Measurements from ENCODE around the gene AFF2.

Gene AFF2

DNA sequence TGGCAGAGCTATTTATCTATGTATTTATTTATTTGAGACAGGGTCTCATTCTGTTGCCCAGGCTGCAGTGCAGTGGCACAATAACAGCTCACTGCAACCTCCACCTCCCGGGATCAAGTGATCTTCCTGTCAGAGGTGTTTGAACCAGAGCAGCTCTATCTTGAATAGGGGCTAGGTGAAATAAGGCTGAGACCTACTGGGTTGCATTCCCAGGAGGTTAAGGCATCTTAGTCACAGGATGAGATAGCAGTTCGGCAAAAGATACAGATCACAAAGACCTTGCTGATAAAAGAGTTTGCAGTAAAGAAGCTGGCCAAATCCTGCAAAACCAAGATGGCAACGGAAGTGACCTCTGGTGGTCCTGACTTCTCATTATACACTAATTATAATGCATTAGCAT lies 501.9 kb downstream of the AFF2 start:
- H3K9me3 Mint-ChIP-seq (ENCODE audit: low read depth), result no peaks in the 10 kb centered on the region
- no peak overlapping the region for H3K4me3 Mint-ChIP-seq
- no peaks in the 10 kb centered on the region for H3K36me3 Mint-ChIP-seq
- H3K27me3 Mint-ChIP-seq, result no peaks in the 10 kb centered on the region
- no peak overlapping the region for H3K27ac Mint-ChIP-seq
- H3K4me1 Mint-ChIP-seq (ENCODE audit: low read depth), result no peaks in the 10 kb centered on the region

DNA sequence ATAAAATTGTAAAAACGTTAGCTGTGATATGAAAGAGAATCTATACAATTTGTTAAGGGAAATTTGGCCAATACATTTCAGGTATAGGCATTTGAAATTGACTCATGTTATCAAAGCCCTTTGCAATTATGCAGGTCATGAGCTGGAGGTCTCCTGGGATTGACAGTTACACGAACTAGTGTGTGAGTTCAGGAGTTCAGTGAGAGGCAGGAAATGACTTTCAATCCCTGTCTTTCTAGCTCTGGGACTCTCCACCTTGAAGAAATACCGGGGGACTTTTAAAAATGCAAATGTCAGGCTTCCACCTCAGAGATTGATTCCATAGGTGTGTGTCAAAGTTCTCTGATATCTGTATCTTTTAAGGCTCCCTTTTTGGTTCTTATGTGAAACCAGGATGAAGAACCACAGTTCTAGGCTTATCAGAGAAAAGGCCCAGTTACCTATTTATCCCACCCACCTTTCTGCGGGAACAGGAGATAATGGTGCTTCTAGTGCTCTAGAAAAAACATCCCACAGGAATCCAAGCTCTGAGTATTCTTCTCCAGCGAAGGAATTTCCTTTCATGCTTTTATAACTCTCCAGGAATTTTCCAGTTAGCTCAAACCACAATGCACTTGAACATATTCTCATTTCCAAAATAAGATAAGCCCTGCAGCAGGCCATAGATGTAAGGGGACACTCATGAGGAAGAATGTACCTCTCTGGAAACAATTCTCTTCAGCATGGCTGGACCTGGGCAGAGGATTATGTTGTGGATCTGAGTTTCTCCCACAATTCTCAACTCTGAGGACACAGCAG lies 503.6 kb downstream of the AFF2 start:
- Mint-ChIP-seq H3K4me1 (ENCODE audit: low read depth) (no peaks in the 10 kb centered on the region), H3K27ac (no peak overlapping the region), H3K36me3 (no peaks in the 10 kb centered on the region), H3K9me3 (ENCODE audit: low read depth) (no peaks in the 10 kb centered on the region), H3K4me3 (no peak overlapping the region), H3K27me3 (no peaks in the 10 kb centered on the region)

DNA sequence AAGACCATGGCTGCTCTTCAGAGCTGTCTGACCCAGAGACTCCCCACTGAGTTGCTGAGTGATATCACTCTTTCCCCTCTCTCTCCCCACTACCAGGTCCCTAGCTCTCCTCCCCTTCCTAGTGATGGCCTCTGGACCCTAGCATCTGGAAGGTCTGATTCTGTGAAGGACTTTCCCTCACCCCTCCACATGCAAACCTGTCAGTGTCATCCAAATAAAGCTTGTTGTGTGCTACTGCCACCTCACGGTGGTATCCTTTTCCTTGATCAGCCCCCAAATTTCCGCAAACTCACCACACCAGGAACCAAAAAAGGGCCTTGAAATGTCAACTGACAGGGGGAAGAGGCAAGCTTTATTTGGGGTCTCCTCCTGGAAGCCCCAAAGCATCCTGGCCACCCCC lies 504.5 kb downstream of the AFF2 start:
- H3K9me3 Mint-ChIP-seq (ENCODE audit: low read depth), result no peaks in the 10 kb centered on the region
- no peak overlapping the region for H3K4me3 Mint-ChIP-seq
- no peaks in the 10 kb centered on the region for H3K36me3 Mint-ChIP-seq
- no peaks in the 10 kb centered on the region for H3K4me1 Mint-ChIP-seq (ENCODE audit: low read depth)
- no peaks in the 10 kb centered on the region for H3K27me3 Mint-ChIP-seq
- H3K27ac Mint-ChIP-seq, result no peak overlapping the region

DNA sequence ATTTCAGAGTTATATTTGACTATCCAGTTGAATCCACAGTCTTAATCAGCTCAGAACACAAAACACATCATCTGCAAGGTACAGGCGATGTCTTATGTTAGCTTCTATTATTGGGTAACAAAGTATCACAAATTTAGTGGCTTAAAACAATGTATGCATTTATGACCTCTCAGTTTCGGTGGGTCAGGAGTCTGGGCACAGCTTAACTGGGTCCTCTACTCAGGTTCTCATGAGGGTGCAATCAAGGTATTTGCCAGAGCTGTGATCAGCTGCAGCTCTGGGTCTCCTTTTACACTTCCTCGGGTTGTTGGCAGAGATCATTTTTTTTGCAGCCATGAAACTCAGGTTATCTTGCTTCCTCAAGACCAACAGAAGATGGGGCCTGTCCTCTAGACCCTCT lies 505.8 kb downstream of the AFF2 start:
- H3K27me3 Mint-ChIP-seq, result no peaks in the 10 kb centered on the region
- no peaks in the 10 kb centered on the region for H3K36me3 Mint-ChIP-seq
- H3K4me1 Mint-ChIP-seq (ENCODE audit: low read depth), result no peaks in the 10 kb centered on the region
- no peak overlapping the region for H3K27ac Mint-ChIP-seq
- H3K4me3 Mint-ChIP-seq, result no peak overlapping the region
- no peaks in the 10 kb centered on the region for H3K9me3 Mint-ChIP-seq (ENCODE audit: low read depth)

DNA sequence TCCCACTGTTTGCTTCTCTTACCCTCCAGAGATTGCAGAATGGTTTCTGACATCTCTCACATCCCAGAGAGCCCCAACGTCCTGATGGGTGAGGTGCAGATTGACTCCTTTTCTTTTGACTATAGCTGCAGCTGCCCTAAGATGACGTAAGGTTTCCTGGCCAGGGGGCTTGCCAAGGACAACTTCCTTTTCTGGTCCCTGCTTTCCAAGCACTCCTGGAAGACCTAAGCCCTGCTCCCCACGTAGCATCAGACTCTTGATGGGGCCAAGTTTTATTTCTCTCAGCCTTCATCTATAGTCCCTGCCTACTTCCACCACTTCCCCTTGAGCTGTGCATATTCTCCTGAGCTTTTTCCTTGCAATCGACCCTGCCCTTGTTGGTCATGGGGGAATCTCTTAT lies 507.0 kb downstream of the AFF2 start:
- no peaks in the 10 kb centered on the region for H3K9me3 Mint-ChIP-seq (ENCODE audit: low read depth)
- H3K4me3 Mint-ChIP-seq, result no peak overlapping the region
- no peaks in the 10 kb centered on the region for H3K27me3 Mint-ChIP-seq
- no peaks in the 10 kb centered on the region for H3K4me1 Mint-ChIP-seq (ENCODE audit: low read depth)
- H3K27ac Mint-ChIP-seq, result no peak overlapping the region
- H3K36me3 Mint-ChIP-seq, result no peaks in the 10 kb centered on the region

DNA sequence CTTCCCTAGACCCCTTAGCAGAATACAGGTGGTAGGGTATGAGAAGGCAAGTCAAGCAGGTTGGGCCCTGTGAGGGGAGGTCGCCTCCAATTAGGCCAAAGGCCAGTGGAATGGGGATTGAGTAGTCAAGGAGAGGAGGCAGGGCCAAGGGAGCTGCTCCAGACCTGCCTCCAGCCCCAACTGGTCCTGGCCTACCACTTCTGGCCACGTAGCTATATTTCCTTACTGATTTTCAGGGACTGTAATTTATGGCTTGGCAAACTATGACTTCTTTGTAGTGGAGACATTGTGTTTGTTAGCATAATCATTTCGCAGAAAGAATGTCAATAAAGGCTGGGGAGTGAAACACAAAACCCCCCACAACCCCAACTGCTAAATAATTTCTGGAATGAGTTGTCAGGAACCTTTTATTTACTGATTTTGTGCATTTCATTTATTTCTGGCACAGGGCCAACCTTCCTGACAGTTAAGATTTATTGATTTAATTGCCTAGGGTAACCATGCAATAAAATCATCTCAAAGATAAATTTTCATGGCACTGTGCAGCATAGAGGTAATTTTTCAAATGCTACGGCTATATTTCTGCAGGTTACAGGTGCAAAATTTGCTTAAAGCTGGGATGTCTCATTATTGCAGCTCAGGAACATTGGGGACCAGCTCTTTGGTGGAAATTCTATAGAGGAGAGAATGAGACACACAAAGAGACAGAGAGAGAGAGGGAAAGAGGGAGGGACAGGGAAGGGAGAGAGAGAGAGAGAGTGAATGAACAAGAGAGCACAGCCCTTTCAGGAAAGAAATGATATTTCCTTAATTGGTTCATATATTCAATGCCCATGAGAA lies 509.8 kb downstream of the AFF2 start:
- no peak overlapping the region for H3K4me3 Mint-ChIP-seq
- H3K4me1 Mint-ChIP-seq (ENCODE audit: low read depth), result no peaks in the 10 kb centered on the region
- H3K27ac Mint-ChIP-seq, result no peak overlapping the region
- no peaks in the 10 kb centered on the region for H3K9me3 Mint-ChIP-seq (ENCODE audit: low read depth)
- H3K27me3 Mint-ChIP-seq, result peaks cover 2% of the 10 kb centered on the region
- H3K36me3 Mint-ChIP-seq, result no peaks in the 10 kb centered on the region

DNA sequence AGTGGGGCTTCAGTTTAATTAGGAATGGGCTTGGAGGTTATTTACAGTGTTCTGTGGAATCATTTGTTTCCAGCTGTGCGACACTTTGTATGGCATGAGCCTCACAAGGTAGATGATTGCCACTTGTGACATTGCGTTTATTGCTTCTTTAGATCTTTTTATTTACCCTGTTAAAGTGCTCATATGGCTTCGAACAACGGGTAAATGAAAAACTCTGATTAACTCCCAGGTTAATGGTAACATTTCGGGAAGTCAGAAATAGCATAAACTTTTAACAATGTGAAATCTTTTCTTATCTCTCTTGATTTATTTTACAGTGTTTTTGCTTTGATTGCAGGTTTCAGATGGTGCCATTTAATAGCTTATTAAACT lies 510.4 kb downstream of the AFF2 start:
- Mint-ChIP-seq H3K27me3 (peaks cover 2% of the 10 kb centered on the region), H3K9me3 (ENCODE audit: low read depth) (no peaks in the 10 kb centered on the region), H3K4me3 (no peak overlapping the region), H3K27ac (no peak overlapping the region), H3K36me3 (no peaks in the 10 kb centered on the region), H3K4me1 (ENCODE audit: low read depth) (no peaks in the 10 kb centered on the region)

DNA sequence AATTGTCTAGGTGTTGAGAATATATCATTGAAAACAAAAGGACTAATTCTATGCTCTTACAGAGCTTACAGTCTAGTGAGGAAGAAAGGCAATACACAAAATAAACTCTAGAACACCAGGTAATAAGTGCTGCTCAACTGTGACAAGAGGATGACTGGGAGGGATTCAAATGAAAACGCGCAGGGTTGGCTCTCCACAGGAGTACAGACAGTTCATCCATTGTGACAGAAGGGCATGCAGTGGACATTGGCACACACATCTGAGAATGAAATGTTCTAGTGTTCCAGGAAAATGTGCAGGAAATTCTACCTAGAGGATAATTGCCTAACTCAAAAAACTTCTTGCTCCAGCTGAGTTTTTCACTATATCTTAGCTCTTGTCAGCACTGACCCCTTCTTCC lies 512.7 kb downstream of the AFF2 start:
- H3K9me3 Mint-ChIP-seq (ENCODE audit: low read depth), result no peaks in the 10 kb centered on the region
- peaks cover 2% of the 10 kb centered on the region for H3K27me3 Mint-ChIP-seq
- no peaks in the 10 kb centered on the region for H3K36me3 Mint-ChIP-seq
- H3K4me1 Mint-ChIP-seq (ENCODE audit: low read depth), result no peaks in the 10 kb centered on the region
- H3K27ac Mint-ChIP-seq, result no peak overlapping the region
- H3K4me3 Mint-ChIP-seq, result no peak overlapping the region

DNA sequence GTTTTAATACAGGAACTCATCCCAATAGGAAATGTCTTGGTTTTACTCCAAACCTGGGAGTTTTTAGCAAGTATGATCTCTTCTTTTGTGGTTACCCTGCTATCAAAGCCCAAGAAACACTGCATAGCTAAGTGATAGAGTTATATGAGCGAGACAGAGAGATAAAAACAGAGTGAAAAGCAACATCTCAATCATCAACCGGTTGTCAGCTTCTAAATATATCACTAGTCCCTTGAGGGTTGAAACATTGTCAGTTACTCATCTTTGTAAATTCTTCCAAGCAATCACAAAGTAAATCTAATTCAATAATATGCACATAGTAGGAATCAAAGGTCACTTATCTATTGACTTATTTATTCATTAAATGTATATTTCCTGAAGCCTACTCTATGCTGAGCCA lies 520.7 kb downstream of the AFF2 start:
- Mint-ChIP-seq H3K27me3 (no peaks in the 10 kb centered on the region), H3K4me3 (no peak overlapping the region), H3K4me1 (ENCODE audit: low read depth) (no peaks in the 10 kb centered on the region), H3K36me3 (no peaks in the 10 kb centered on the region), H3K9me3 (ENCODE audit: low read depth) (no peaks in the 10 kb centered on the region), H3K27ac (no peak overlapping the region)

DNA sequence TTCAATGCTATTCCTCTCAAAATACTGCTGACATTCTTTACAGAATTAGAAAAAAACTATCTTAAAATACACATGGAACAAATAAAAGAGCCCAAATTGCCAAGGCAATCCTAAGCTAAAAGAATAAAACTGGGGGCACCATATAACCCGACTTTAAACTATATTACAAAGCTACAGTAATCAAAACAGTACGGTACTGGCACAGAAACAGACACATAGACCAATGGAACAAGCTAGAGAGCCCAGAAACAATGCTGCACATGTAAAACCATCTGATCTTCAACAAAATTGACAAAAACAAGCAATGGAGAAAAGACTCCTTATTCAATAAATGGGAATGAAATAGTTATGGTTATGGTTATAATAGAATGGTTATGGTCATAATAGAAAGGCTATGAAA lies 522.1 kb downstream of the AFF2 start:
- H3K27me3 Mint-ChIP-seq, result no peaks in the 10 kb centered on the region
- H3K4me3 Mint-ChIP-seq, result no peak overlapping the region
- H3K4me1 Mint-ChIP-seq (ENCODE audit: low read depth), result no peaks in the 10 kb centered on the region

DNA sequence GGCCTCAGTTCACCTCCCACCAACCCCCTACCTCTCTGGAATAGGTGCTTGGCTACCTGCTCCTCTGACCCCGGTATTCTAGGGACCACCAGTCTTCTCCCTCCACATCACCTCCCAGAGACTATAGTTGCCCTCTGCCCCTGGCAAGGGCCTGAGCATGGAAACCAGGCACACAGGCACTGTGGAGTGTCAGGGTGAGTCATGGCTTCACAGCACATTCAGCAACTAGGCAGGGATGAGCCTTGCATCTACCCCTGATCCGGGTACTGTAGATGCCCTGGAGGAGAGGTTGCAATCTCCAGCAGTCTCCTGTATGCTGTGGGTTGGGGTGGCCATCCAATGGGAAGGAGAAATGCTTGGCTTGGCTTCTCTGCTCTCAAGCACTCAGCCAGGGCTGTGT lies 532.0 kb downstream of the AFF2 start:
- Mint-ChIP-seq H3K27me3 (no peaks in the 10 kb centered on the region), H3K4me1 (ENCODE audit: low read depth) (no peaks in the 10 kb centered on the region), H3K27ac (no peak overlapping the region), H3K4me3 (no peak overlapping the region), H3K9me3 (ENCODE audit: low read depth) (no peaks in the 10 kb centered on the region), H3K36me3 (no peaks in the 10 kb centered on the region)

More for the DNA sequence above, 522.1 kb downstream of the AFF2 start:
- Mint-ChIP-seq H3K27ac (no peak overlapping the region), H3K9me3 (ENCODE audit: low read depth) (no peaks in the 10 kb centered on the region), H3K36me3 (no peaks in the 10 kb centered on the region)

DNA sequence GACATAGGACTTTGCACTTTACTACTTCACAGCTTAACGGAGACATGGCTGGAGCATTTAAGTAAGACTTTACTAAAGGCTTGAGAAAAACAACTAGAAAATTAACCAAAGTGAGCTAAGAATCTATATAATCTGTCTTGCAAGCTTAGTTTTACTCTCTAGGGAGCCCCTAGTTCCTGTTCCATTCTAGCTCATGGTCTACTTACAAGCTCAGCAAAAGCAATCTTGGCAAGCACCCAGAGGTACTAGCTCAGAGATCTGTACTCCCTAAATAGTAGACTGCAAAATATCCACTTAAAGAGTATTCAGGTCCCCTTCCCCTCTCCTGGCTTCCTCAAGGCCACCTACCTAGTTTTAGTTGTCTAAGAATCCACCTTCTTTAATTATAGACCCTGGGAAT lies 535.7 kb downstream of the AFF2 start:
- no peaks in the 10 kb centered on the region for H3K27me3 Mint-ChIP-seq
- H3K27ac Mint-ChIP-seq, result no peak overlapping the region
- H3K9me3 Mint-ChIP-seq (ENCODE audit: low read depth), result no peaks in the 10 kb centered on the region
- H3K36me3 Mint-ChIP-seq, result no peaks in the 10 kb centered on the region
- no peak overlapping the region for H3K4me3 Mint-ChIP-seq
- no peaks in the 10 kb centered on the region for H3K4me1 Mint-ChIP-seq (ENCODE audit: low read depth)

DNA sequence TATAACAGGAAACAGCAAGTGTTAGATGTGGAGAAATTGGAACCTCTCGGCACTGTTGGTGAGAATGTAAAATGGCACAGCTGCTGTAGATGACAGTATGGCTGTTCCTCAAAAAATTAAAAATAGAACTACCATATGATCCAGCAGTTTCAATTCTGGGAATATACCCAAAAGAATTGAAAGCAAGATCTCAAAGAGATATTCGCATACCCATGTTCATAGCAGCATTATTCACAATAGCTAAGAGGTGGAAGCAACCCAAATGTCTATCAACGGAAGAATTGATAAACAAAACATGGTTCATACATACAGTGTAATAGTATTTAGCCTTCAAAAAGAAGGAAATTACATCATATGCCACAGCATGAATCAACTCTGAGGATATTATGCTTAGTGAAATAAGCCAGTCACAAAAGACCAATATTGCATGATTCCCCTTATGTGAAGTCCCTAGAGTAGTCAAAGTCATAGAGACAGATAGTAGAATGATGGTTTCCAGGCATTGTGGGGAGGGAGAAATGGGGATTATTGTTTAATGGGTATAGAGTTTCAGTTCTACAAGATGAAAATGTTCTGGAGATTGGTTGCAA lies 537.0 kb downstream of the AFF2 start:
- Mint-ChIP-seq H3K4me1 (ENCODE audit: low read depth) (no peaks in the 10 kb centered on the region), H3K27ac (no peak overlapping the region), H3K27me3 (no peaks in the 10 kb centered on the region), H3K4me3 (no peak overlapping the region), H3K9me3 (ENCODE audit: low read depth) (no peaks in the 10 kb centered on the region), H3K36me3 (no peaks in the 10 kb centered on the region)

DNA sequence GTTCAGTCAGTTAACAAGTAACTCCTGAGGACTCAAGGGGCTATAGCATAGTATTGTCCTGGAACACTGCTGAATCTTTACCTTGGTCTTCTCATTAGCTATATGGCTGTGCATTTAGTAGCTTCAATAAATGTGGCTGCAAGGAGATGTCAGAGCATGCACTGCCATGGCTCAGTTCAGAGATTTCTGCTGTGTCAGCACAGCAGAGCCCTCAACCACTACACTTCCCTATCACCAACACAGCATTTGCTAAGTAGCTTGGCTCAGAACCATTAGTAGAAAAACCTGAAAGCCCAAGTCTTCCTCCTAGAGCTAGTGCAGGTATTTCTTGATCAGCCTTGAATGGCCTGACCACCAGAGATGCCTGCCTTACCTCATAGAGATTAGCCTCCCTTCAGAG lies 538.6 kb downstream of the AFF2 start:
- Mint-ChIP-seq H3K27me3 (no peaks in the 10 kb centered on the region), H3K27ac (no peak overlapping the region), H3K9me3 (ENCODE audit: low read depth) (no peaks in the 10 kb centered on the region), H3K36me3 (no peaks in the 10 kb centered on the region), H3K4me3 (no peak overlapping the region), H3K4me1 (ENCODE audit: low read depth) (no peaks in the 10 kb centered on the region)

DNA sequence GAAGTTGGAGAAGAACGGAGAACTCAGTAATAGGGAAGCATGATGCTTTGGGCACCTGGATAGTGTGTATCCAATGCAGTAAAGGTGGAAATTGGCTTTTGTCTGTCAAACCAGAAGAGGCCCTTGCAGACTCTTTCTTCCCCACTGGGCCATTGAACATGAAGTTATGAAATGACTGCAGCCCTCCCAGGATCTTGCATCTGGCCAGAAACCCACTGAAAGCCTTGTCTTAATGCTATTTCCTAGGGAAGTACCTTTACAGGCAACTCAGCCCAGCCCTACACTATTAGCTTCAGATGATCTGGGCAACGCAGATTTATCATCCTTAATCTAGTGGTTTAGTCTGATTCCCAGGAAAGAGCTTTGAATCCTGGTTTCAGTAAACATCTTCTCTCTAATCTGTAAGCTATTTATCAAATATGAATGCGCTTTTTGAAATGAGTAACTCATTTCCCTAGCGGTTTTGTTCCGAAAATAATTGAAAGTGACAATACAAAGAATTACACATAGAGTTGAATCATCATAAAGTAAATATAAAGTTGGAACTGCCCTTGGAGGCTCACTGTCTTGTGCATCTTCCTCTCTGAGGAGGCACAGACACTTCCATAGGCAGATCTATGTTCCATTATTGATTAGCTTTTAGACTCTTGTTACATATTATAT lies 540.6 kb downstream of the AFF2 start:
- Mint-ChIP-seq H3K9me3 (ENCODE audit: low read depth) (no peaks in the 10 kb centered on the region), H3K4me3 (no peak overlapping the region), H3K4me1 (ENCODE audit: low read depth) (no peaks in the 10 kb centered on the region), H3K27ac (no peak overlapping the region), H3K36me3 (no peaks in the 10 kb centered on the region), H3K27me3 (no peaks in the 10 kb centered on the region)

All from activated naive CD8-positive, alpha-beta T cell (primary cell).